SK-N-SH (cell line): ENCODE results near the gene OR52D1. TPM values are rescaled to one million over a fixed set of nuclear protein-coding genes. Genes with fewer than 3 reads are reported as not detected.
A peak's percentile ranks its signal among the peaks of the same experiment; 100 is the strongest.

Experiments
- CTCF ChIA-PET: fragments of 300-600, 350-600 bp; formaldehyde crosslinking; extraction: SDS; loops from one replicate; lab custom pipeline; 2021; lab: Yijun Ruan, JAX
- POLR2A ChIA-PET: fragments of 350-600 bp; sonication (Branson Sonifier 250); formaldehyde crosslinking; extraction: SDS; loops from one replicate; lab custom pipeline; 2020; ENCODE audit warnings: antibody characterized with exemption, inconsistent platforms; lab: Yijun Ruan, JAX
- DNase-seq: peaks from one replicate; pipeline ENCODE4 v3.0.0; 2012
- H2AFZ ChIP-seq: fragments of 200-600 bp; sonication (generic); 2 replicates; pipeline ENCODE4 v1.8.1; 2016; ENCODE audit warnings: antibody characterized with exemption, mild to moderate bottlenecking, low read depth
- H3F3A ChIP-seq: fragments of 200-600 bp; sonication (generic); replicated peaks from 2 replicates; pipeline ENCODE3; 2016; ENCODE audit warnings: antibody characterized with exemption, mild to moderate bottlenecking; ENCODE audit not compliant: insufficient read depth
- H3K27ac ChIP-seq, 2 experiments: fragments of 200-500 bp in 1 of 2; fragments of 200-600 bp in 1 of 2; sonication (Bioruptor generic) in 1 of 2; sonication (generic), shearing (Covaris generic) in 1 of 2; 2 replicates each; pipeline versions ENCODE4 v1.5.1 to v1.6.1; 2014 to 2016; ENCODE audit warnings: low read depth in 2 of 2, inconsistent platforms in 1 of 2, low read length in 1 of 2, mild to moderate bottlenecking in 1 of 2, mixed read lengths in 1 of 2
- H3K27me3 ChIP-seq: fragments of 200-600 bp; sonication (generic), shearing (Covaris generic); 2 replicates; pipeline ENCODE4 v1.6.1; 2016; ENCODE audit warnings: mixed run types; ENCODE audit not compliant: insufficient read depth
- H3K36me3 ChIP-seq, 2 experiments: fragments of 200-500 bp in 1 of 2; fragments of 200-600 bp in 1 of 2; sonication (Bioruptor generic) in 1 of 2; sonication (generic) in 1 of 2; replicated peaks in 1 of 2; 2 replicates each; pipeline versions ENCODE3 to v1.5.1; 2014 to 2016; ENCODE audit warnings: low read length in 1 of 2, mild to moderate bottlenecking in 1 of 2; ENCODE audit not compliant: insufficient read depth in 2 of 2, control insufficient read depth in 1 of 2
- H3K4me1 ChIP-seq, 2 experiments: fragments of 200-500 bp in 1 of 2; fragments of 200-600 bp in 1 of 2; sonication (Bioruptor generic) in 1 of 2; sonication (generic), shearing (Covaris generic) in 1 of 2; 2 replicates each; pipeline versions ENCODE4 v1.5.1 to v1.6.1; 2014 to 2016; ENCODE audit warnings: low read depth in 1 of 2, low read length in 1 of 2, mixed run types in 1 of 2; ENCODE audit not compliant: insufficient read depth in 2 of 2, control insufficient read depth in 1 of 2
- H3K4me2 ChIP-seq: fragments of 200-600 bp; sonication (generic), shearing (Covaris generic); 2 replicates; pipeline ENCODE4 v1.6.1; 2017; ENCODE audit warnings: mixed run types
- H3K4me3 ChIP-seq, 2 experiments: fragments of 200-500 bp in 1 of 2; fragments of 200-600 bp in 1 of 2; sonication (Bioruptor generic) in 1 of 2; sonication (generic), shearing (Covaris generic) in 1 of 2; 2 replicates each; pipeline versions ENCODE4 v1.5.1 to v1.8.1; 2014 to 2016; ENCODE audit warnings: low read depth in 2 of 2, inconsistent platforms in 1 of 2, low read length in 1 of 2, mild to moderate bottlenecking in 1 of 2, mixed read lengths in 1 of 2, moderate library complexity in 1 of 2
- H3K79me2 ChIP-seq: fragments of 200-600 bp; sonication (generic); 2 replicates; pipeline ENCODE4 v1.8.1; 2017; ENCODE audit warnings: mild to moderate bottlenecking; ENCODE audit not compliant: insufficient read depth
- H3K9ac ChIP-seq: fragments of 200-600 bp; sonication (generic); 2 replicates; pipeline ENCODE4 v1.6.1; 2017; ENCODE audit warnings: mixed run types
- H3K9me2 ChIP-seq: fragments of 200-600 bp; sonication (generic); 2 replicates; pipeline ENCODE4 v1.6.1; 2017; ENCODE audit warnings: mixed run types
- H3K9me3 ChIP-seq: fragments of 200-600 bp; sonication (generic); 2 replicates; pipeline ENCODE4 v1.6.1; 2017; ENCODE audit warnings: mixed run types, mild to moderate bottlenecking, moderate library complexity
- H4K20me1 ChIP-seq: fragments of 200-600 bp; sonication (generic); 2 replicates; pipeline ENCODE4 v1.6.1; 2017; ENCODE audit warnings: mild to moderate bottlenecking, mixed run types; ENCODE audit not compliant: insufficient read depth
- CTCF ChIP-seq: fragments of 200-600 bp; sonication (generic); IDR thresholded peaks from 2 replicates; pipeline ENCODE4 v1.6.1; 2017; ENCODE audit warnings: antibody characterized with exemption, mild to moderate bottlenecking, moderate library complexity
- ELF1 ChIP-seq: IDR thresholded peaks from 2 replicates; pipeline ENCODE4 v1.4.0; 2012
- IRF3 ChIP-seq: fragments of 150-350 bp; IDR thresholded peaks from 2 replicates; pipeline ENCODE4 v1.6.1; 2016; ENCODE audit warnings: mild to moderate bottlenecking, low read depth, low read length
- MXI1 ChIP-seq: IDR thresholded peaks from 2 replicates; pipeline ENCODE4 v1.6.1; 2012; ENCODE audit warnings: mild to moderate bottlenecking, low read depth, low read length, improper control_type of control experiment
- PBX3 ChIP-seq: IDR thresholded peaks from 2 replicates; pipeline ENCODE4; 2012
- RAD21 ChIP-seq: IDR thresholded peaks from 2 replicates; pipeline ENCODE4 v1.6.1; 2012; ENCODE audit warnings: mild to moderate bottlenecking, low read length
- RCOR1 ChIP-seq: fragments of 150-350 bp; IDR thresholded peaks from 2 replicates; pipeline ENCODE4 v1.6.1; 2017; ENCODE audit warnings: antibody characterized with exemption, low read length
- SMC3 ChIP-seq: IDR thresholded peaks from 2 replicates; pipeline ENCODE4 v1.6.1; 2012; ENCODE audit warnings: low read depth, low read length, improper control_type of control experiment
- TEAD4 ChIP-seq: IDR thresholded peaks from 2 replicates; pipeline ENCODE4 v1.4.0; 2012; ENCODE audit warnings: mild to moderate bottlenecking, borderline replicate concordance; ENCODE audit not compliant: insufficient read depth
- USF1 ChIP-seq: IDR thresholded peaks from 2 replicates; pipeline ENCODE4 v1.4.0; 2012; ENCODE audit warnings: low read depth, borderline replicate concordance
- USF2 ChIP-seq: fragments of 150-350 bp; IDR thresholded peaks from 2 replicates; pipeline ENCODE4 v1.6.1; 2017; ENCODE audit warnings: antibody characterized with exemption, low read length, low read depth, borderline replicate concordance
- YY1 ChIP-seq: IDR thresholded peaks from 2 replicates; pipeline ENCODE4 v1.4.0; 2012; ENCODE audit warnings: low read depth, mild to moderate bottlenecking
- WGBS: methylation state at CpG from one replicate; pipeline ENCODE4 v1.1.6; 2017; ENCODE audit warnings: low lambda C conversion rate; 5-methylcytosine and 5-hydroxymethylcytosine counted together
- polyA plus RNA-seq, 3 experiments: library from polyadenylated mRNA; depleted of rRNA; stranded (reverse); fragments of >200 nt; gene quantifications; 2 replicates each; pipeline ENCODE4 v1.2.3, GENCODE V29; 2012

Gene OR52D1
- polyA plus RNA-seq, 1 of the 3 experiments (the other 2 are of a cell fraction), result not detected

GRCh38 chr11:5476186-5476819 lies 12.2 kb upstream of the OR52D1 start:
- no peaks in the 10 kb centered on the region for H3K79me2 ChIP-seq
- TF ChIP-seq IRF3 (no peak), USF1 (no peak), SMC3 (peak; percentile 71), YY1 (no peak), CTCF (peak; percentile 86), ELF1 (no peak), TEAD4 (no peak), MXI1 (no peak), RAD21 (peak; percentile 54)
- TF ChIP-seq, all 33 proteins: peak for 3
- Histone ChIP-seq H3K9me3 (no peaks in the 10 kb centered on the region), H3F3A (no peaks in the 10 kb centered on the region), H3K4me2 (no peak overlapping the region), H3K36me3 (no peaks in the 10 kb centered on the region), H3K9me2 (no peaks in the 10 kb centered on the region), H4K20me1 (no peaks in the 10 kb centered on the region), H2AFZ (no peak overlapping the region), H3K27me3 (no peaks in the 10 kb centered on the region; the same call in 1 of the 2 replicates), H3K27ac (no peak overlapping the region), H3K4me1 (no peaks in the 10 kb centered on the region), H3K9ac (no peak overlapping the region), H3K4me3 (no peak overlapping the region; a peak in 1 of 4 replicates)
- ChIA-PET CTCF (interaction anchor here (0.5 to 2.2 kb wide), 19 partner anchors 10 to 1030 kb away, joined by 3 to 10 read pairs (median 3); no protein-coding TSS in a partner anchor), POLR2A (no interaction called here)
- DNase-seq, result peak; percentile 53
- WGBS, result 1% methylated on average over 2 of the region's 2 CpGs

GRCh38 chr11:5486003-5486402 lies 2.5 kb upstream of the OR52D1 start:
- no peak for DNase-seq
- TF ChIP-seq USF2 (no peak), RCOR1 (no peak), IRF3 (no peak), PBX3 (no peak)
- TF ChIP-seq, all 33 proteins: peak for 0
- H3K9me2 ChIP-seq, result no peaks in the 10 kb centered on the region
- no peaks in the 10 kb centered on the region for H4K20me1 ChIP-seq
- H3F3A ChIP-seq, result no peaks in the 10 kb centered on the region
- no peaks in the 10 kb centered on the region for H3K9me3 ChIP-seq
- no peak overlapping the region for H2AFZ ChIP-seq
- POLR2A ChIA-PET, result no interaction called here
- H3K4me1 ChIP-seq, result no peaks in the 10 kb centered on the region
- H3K4me2 ChIP-seq, result no peak overlapping the region
- CTCF ChIA-PET, result interaction anchor here (0.7 to 2.2 kb wide), 2 partner anchors 9 to 12 kb away, joined by 3 to 10 read pairs; no protein-coding TSS in a partner anchor
- H3K9ac ChIP-seq, result no peak overlapping the region
- no peaks in the 10 kb centered on the region for H3K36me3 ChIP-seq
- H3K4me3 ChIP-seq, result no peak overlapping the region
- no peaks in the 10 kb centered on the region for H3K79me2 ChIP-seq
- H3K27me3 ChIP-seq, result peaks cover 8% of the 10 kb centered on the region
- 20% methylated on average over 3 of the region's 3 CpGs for WGBS
- H3K27ac ChIP-seq, result no peak overlapping the region
